K562 (cell line): ENCODE results near the gene PDPK1. TPM values are rescaled to one million over a fixed set of nuclear protein-coding genes. Genes with fewer than 3 reads are reported as not detected.
A peak's percentile ranks its signal among the peaks of the same experiment; 100 is the strongest.
"Not testable (repeated sequence)": the region's sequence is repeated elsewhere in the genome, so short reads cannot be mapped to it uniquely, and the experiment has no call there.

Experiments used
- ATAC-seq: fragments of 200-7000 bp; cut with Tn5 transposase; 3 replicates; pipeline ENCODE4 v1.9.1; 2020; ENCODE audit warnings: moderate library complexity
- BruUV-seq: library from RNA; stranded (reverse); fragments of 400-500 nt; replicated peaks from 2 replicates; lab custom pipeline; 2021; lab: Mats Ljungman, UMichigan
- CTCF ChIA-PET: fragments of 300-600 bp; formaldehyde crosslinking; extraction: SDS; loops from one replicate; lab custom pipeline; 2021; ENCODE audit warnings: low intra/inter-chr PET ratio; lab: Yijun Ruan, JAX
- POLR2A ChIA-PET: fragments of 300-600, 350-650 bp; sonication (Branson Sonifier 250); formaldehyde crosslinking; extraction: SDS; loops from one replicate; lab custom pipeline; 2021; ENCODE audit warnings: antibody characterized with exemption, inconsistent platforms; lab: Yijun Ruan, JAX
- DNase-seq, 4 experiments: peaks; one replicate each; pipeline versions ENCODE4 v3.0.0 to v3.0.0-alpha.2; 2011 to 2018; ENCODE audit warnings: low spot score in 3 of 4, mixed read lengths in 3 of 4; ENCODE audit errors: extremely low read depth in 1 of 4
- FAIRE-seq: peaks from 2 replicates; lab custom pipeline; 2011; peaks lifted over from hg19 to GRCh38; lab: Jason Lieb, UNC
- H2AFZ ChIP-seq: 2 replicates; pipeline ENCODE4 v1.6.0; 2011; ENCODE audit warnings: low read depth, low read length, control low read depth, inconsistent platforms
- H3K27ac ChIP-seq: fragments of 200-600 bp; 3 replicates; pipeline ENCODE4 v1.8.0; 2011; ENCODE audit warnings: low read depth, mild to moderate bottlenecking, control low read depth, inconsistent platforms, low read length, moderate library complexity, mixed read lengths; ENCODE audit errors: extremely low read depth
- H3K27me3 ChIP-seq, 2 experiments: fragments of 300-600 bp in 1 of 2; 2 replicates in 1 of 2; 3 replicates in 1 of 2; pipeline versions ENCODE4 v1.6.0 to v1.8.0; 2011; ENCODE audit warnings: inconsistent platforms in 2 of 2, low read length in 2 of 2, mild to moderate bottlenecking in 1 of 2, mixed read lengths in 1 of 2, moderate library complexity in 1 of 2; ENCODE audit not compliant: control insufficient read depth in 2 of 2, insufficient read depth in 2 of 2
- H3K36me3 ChIP-seq: fragments of 300-600 bp; 3 replicates; pipeline ENCODE4 v1.8.0; 2011; ENCODE audit warnings: mild to moderate bottlenecking, low read length, inconsistent platforms; ENCODE audit not compliant: control insufficient read depth, insufficient read depth
- H3K4me1 ChIP-seq, 2 experiments: fragments of 200-600 bp in 1 of 2; replicated peaks in 1 of 2; 2 replicates in 1 of 2; 3 replicates in 1 of 2; pipeline versions ENCODE4 v1.5.1 to v1.8.0; 2011; ENCODE audit warnings: inconsistent platforms in 2 of 2, low read length in 2 of 2, mild to moderate bottlenecking in 1 of 2, mixed read lengths in 1 of 2, moderate library complexity in 1 of 2; ENCODE audit not compliant: control insufficient read depth in 2 of 2, insufficient read depth in 2 of 2
- H3K4me2 ChIP-seq: 2 replicates; pipeline ENCODE4 v1.6.1; 2011; ENCODE audit warnings: low read length, control low read depth, inconsistent platforms, mixed read lengths; ENCODE audit not compliant: insufficient read depth
- H3K4me3 ChIP-seq: fragments of 200-600 bp; sonication (generic), shearing (Covaris generic); 2 replicates; pipeline ENCODE4 v1.5.1; 2016; ENCODE audit warnings: control low read depth, inconsistent platforms
- H3K79me2 ChIP-seq: fragments of 200-600 bp; 3 replicates; pipeline ENCODE4 v1.8.0; 2011; ENCODE audit warnings: low read length, inconsistent platforms; ENCODE audit not compliant: control insufficient read depth, insufficient read depth
- H3K9ac ChIP-seq, 2 experiments: 2 replicates each; pipeline versions ENCODE4 v1.6.0 to v1.6.1; 2011; ENCODE audit warnings: low read depth in 2 of 2, low read length in 2 of 2, control low read depth in 1 of 2, inconsistent platforms in 1 of 2, mild to moderate bottlenecking in 1 of 2, mixed read lengths in 1 of 2; ENCODE audit not compliant: insufficient read depth in 1 of 2
- H3K9me1 ChIP-seq: one replicate; pipeline ENCODE4 v1.6.0; 2011; ENCODE audit warnings: inconsistent platforms, mild to moderate bottlenecking, low read length, moderate library complexity; ENCODE audit not compliant: control insufficient read depth, insufficient read depth
- H3K9me3 ChIP-seq: replicated peaks from 2 replicates; pipeline ENCODE4 v1.5.1; 2011; ENCODE audit warnings: low read depth, low read length, inconsistent platforms; ENCODE audit not compliant: control insufficient read depth, insufficient read depth
- H4K20me1 ChIP-seq: replicated peaks from 2 replicates; pipeline ENCODE4 v1.6.1; 2011; ENCODE audit warnings: low read length, inconsistent platforms, mixed read lengths; ENCODE audit not compliant: control insufficient read depth, insufficient read depth
- WGBS: fragments of 100-300 bp; shearing (Covaris generic); methylation state at CpG from one replicate; pipeline ENCODE4 v1.1.6; 2016; ENCODE audit warnings: low coverage, mixed read lengths; ENCODE audit not compliant: insufficient coverage; ENCODE audit errors: missing lambda C conversion rate; 5-methylcytosine and 5-hydroxymethylcytosine counted together
- in situ Hi-C: fragments of 300-500 bp; cut with MboI; formaldehyde crosslinking; loops from 4 replicates; pipeline ENCODE4 v1.15.0; 2018; ENCODE audit warnings: inconsistent platforms, mixed read lengths
- intact Hi-C: fragments of 100-400 bp; cut with micrococcal nuclease; formaldehyde crosslinking; loops from 2 replicates; pipeline ENCODE4 v1.14.2; 2022
- polyA plus RNA-seq, 8 experiments: library from polyadenylated mRNA; depleted of rRNA in 4 of 8; stranded (reverse) in 5 of 8; unstranded in 3 of 8; fragments of >200 nt; fragmentation: Nextera tagmentation in 2 of 8; fragmentation: Illumina TruSeq in 1 of 8; extraction: Ambion mirVana in 2 of 8; extraction: Trizol in 1 of 8; gene quantifications; 2 replicates each; pipeline versions ENCODE4 v1.2.1 to v1.2.3, GENCODE V29; 2011 to 2014; ENCODE audit warnings: inconsistent platforms in 1 of 8, missing spikeins in 1 of 8
- total RNA-seq, 7 experiments: library from RNA; depleted of rRNA in 6 of 7; stranded (reverse); fragments of >200 nt in 6 of 7; fragmentation: Illumina TruSeq in 2 of 7; extraction: Trizol in 2 of 7; gene quantifications; 2 replicates each; pipeline versions ENCODE4 v1.2.1 to v1.2.3, GENCODE V29; 2011 to 2021; ENCODE audit warnings: low replicate concordance in 1 of 7

The PDPK1 gene
- total and polyA plus RNA-seq, 9 of the 15 experiments (the other 6 are each of a cell fraction or from before 2014, with no cell fraction given): 4.0 to 37.2 (median 18.7) TPM

GRCh38 chr16:2572704-2573103 is 34.9 kb downstream of the PDPK1 start:
- H3K4me1 ChIP-seq, H3K27ac ChIP-seq, H3K9me1 ChIP-seq, intact Hi-C loops, H3K36me3 ChIP-seq, POLR2A ChIA-PET, H3K4me3 ChIP-seq, H3K4me2 ChIP-seq, H3K79me2 ChIP-seq, DNase-seq, in situ Hi-C loops, FAIRE-seq, H2AFZ ChIP-seq, ATAC-seq, H3K9me3 ChIP-seq, CTCF ChIA-PET, H3K27me3 ChIP-seq, H4K20me1 ChIP-seq, H3K9ac ChIP-seq: not testable (repeated sequence)
- whole genome bisulfite sequencing: no CpG with 5 or more reads among the region's 6 CpGs
- TSS peak; percentile 34 for BruUV-seq

- FAIRE-seq, ATAC-seq, intact Hi-C loops, H3K4me3 ChIP-seq, H3K27ac ChIP-seq, H3K36me3 ChIP-seq, in situ Hi-C loops, BruUV-seq, DNase-seq, H3K4me2 ChIP-seq, H2AFZ ChIP-seq, H3K27me3 ChIP-seq, POLR2A ChIA-PET, H3K9me1 ChIP-seq, CTCF ChIA-PET, H3K79me2 ChIP-seq, H4K20me1 ChIP-seq, H3K9me3 ChIP-seq, H3K9ac ChIP-seq, H3K4me1 ChIP-seq: not testable (repeated sequence)
- 96% methylated on average over 5 of the region's 21 CpGs for WGBS
Observed at GRCh38 chr16:2575839-2576238, 38.0 kb downstream of the PDPK1 start.

- H3K9ac ChIP-seq, CTCF ChIA-PET, H3K27me3 ChIP-seq, H3K36me3 ChIP-seq, H3K27ac ChIP-seq, H3K9me1 ChIP-seq, H4K20me1 ChIP-seq, H2AFZ ChIP-seq, ATAC-seq, DNase-seq, FAIRE-seq, in situ Hi-C loops, intact Hi-C loops, H3K4me3 ChIP-seq, POLR2A ChIA-PET, H3K79me2 ChIP-seq, H3K9me3 ChIP-seq, BruUV-seq, H3K4me1 ChIP-seq, H3K4me2 ChIP-seq: not testable (repeated sequence)
- no CpG with 5 or more reads among the region's 26 CpGs for WGBS
Observed at GRCh38 chr16:2577044-2577443, 39.2 kb downstream of the PDPK1 start.

GRCh38 chr16:2578905-2579304 is 41.1 kb downstream of the PDPK1 start:
- H3K27me3 ChIP-seq, CTCF ChIA-PET, H3K4me2 ChIP-seq, H4K20me1 ChIP-seq, POLR2A ChIA-PET, H3K4me1 ChIP-seq, H3K27ac ChIP-seq, H2AFZ ChIP-seq, intact Hi-C loops, H3K9me3 ChIP-seq, H3K9me1 ChIP-seq, ATAC-seq, H3K9ac ChIP-seq, H3K79me2 ChIP-seq, H3K36me3 ChIP-seq, H3K4me3 ChIP-seq, in situ Hi-C loops, FAIRE-seq, DNase-seq, BruUV-seq: not testable (repeated sequence)
- WGBS: no CpG with 5 or more reads among the region's 12 CpGs
